MM.1S (cell line): ENCODE measurements around the gene ADAMTSL3.
A peak's percentile ranks its signal among the peaks of the same experiment; 100 is the strongest.

Experiments
- DNase-seq: peaks from one replicate; pipeline ENCODE4 v3.0.0-alpha.2; 2015
- H2AFZ ChIP-seq: fragments of 300-600 bp; sonication (generic); 2 replicates; pipeline ENCODE4 v1.6.0; 2016; ENCODE audit warnings: antibody characterized with exemption, low read length
- H3F3A ChIP-seq: fragments of 300-600 bp; sonication (generic); 2 replicates; pipeline ENCODE4 v1.6.1; 2016; ENCODE audit warnings: mild to moderate bottlenecking, antibody characterized with exemption, low read length, moderate library complexity, mixed read lengths; ENCODE audit not compliant: insufficient read depth
- H3K27ac ChIP-seq: fragments of 300-600 bp; sonication (generic); 2 replicates; pipeline ENCODE4 v1.5.1; 2016; ENCODE audit warnings: mild to moderate bottlenecking, low read length
- H3K27me3 ChIP-seq: fragments of 300-600 bp; sonication (generic); replicated peaks from 2 replicates; pipeline ENCODE4 v1.6.0; 2016; ENCODE audit warnings: low read length; ENCODE audit not compliant: insufficient read depth
- H3K36me3 ChIP-seq: fragments of 300-600 bp; sonication (generic); replicated peaks from 2 replicates; pipeline ENCODE4 v1.6.1; 2016; ENCODE audit warnings: mild to moderate bottlenecking, low read length, mixed read lengths; ENCODE audit not compliant: insufficient read depth
- H3K4me1 ChIP-seq: fragments of 300-600 bp; sonication (generic); 2 replicates; pipeline ENCODE4 v1.6.1; 2016; ENCODE audit warnings: low read length, mixed read lengths
- H3K4me2 ChIP-seq: fragments of 300-600 bp; sonication (generic); 2 replicates; pipeline ENCODE4 v1.6.0; 2016; ENCODE audit warnings: low read depth, low read length
- H3K4me3 ChIP-seq: fragments of 300-600 bp; sonication (generic); 2 replicates; pipeline ENCODE4 v1.5.1; 2016; ENCODE audit warnings: low read length, mixed read lengths
- H3K79me2 ChIP-seq: fragments of 300-600 bp; sonication (generic); 2 replicates; pipeline ENCODE4 v1.6.1; 2016; ENCODE audit warnings: mixed run types, low read length, mixed read lengths
- H3K9ac ChIP-seq: fragments of 300-600 bp; sonication (generic); 2 replicates; pipeline ENCODE4 v1.6.1; 2016; ENCODE audit warnings: low read length, mixed read lengths
- H3K9me2 ChIP-seq: fragments of 300-600 bp; sonication (generic); replicated peaks from 2 replicates; pipeline ENCODE4 v1.6.1; 2016; ENCODE audit warnings: mild to moderate bottlenecking, low read length, mixed read lengths; ENCODE audit not compliant: insufficient read depth
- H3K9me3 ChIP-seq: fragments of 300-600 bp; sonication (generic); replicated peaks from 2 replicates; pipeline ENCODE4 v1.6.1; 2016; ENCODE audit warnings: mild to moderate bottlenecking, low read length, mixed read lengths; ENCODE audit not compliant: insufficient read depth
- H4K20me1 ChIP-seq: fragments of 300-600 bp; sonication (generic); 2 replicates; pipeline ENCODE4 v1.6.1; 2016; ENCODE audit warnings: mild to moderate bottlenecking, low read length, moderate library complexity, mixed read lengths; ENCODE audit not compliant: insufficient read depth
- CTCF ChIP-seq: fragments of 300-600 bp; sonication (generic); IDR thresholded peaks from 2 replicates; pipeline ENCODE4 v1.5.1; 2016; ENCODE audit warnings: antibody characterized with exemption, low read length, mixed read lengths
- EZH2 ChIP-seq: fragments of 300-600 bp; sonication (generic); optimal IDR thresholded peaks from 2 replicates; pipeline ENCODE3; 2017; ENCODE audit warnings: low read depth, mild to moderate bottlenecking, antibody characterized with exemption, low read length, mixed read lengths
- EZH2phosphoT487 ChIP-seq: fragments of 300-600 bp; sonication (generic); IDR thresholded peaks from 2 replicates; pipeline ENCODE4 v1.6.1; 2018; ENCODE audit warnings: antibody characterized with exemption, low read length

Gene ADAMTSL3

GRCh38 chr15:83766339-83766738 is 112.4 kb downstream of the ADAMTSL3 start:
- H3K4me1 ChIP-seq, result no peaks in the 10 kb centered on the region
- H3K27ac ChIP-seq, result no peak overlapping the region
- no peaks in the 10 kb centered on the region for H3K27me3 ChIP-seq
- no peaks in the 10 kb centered on the region for H3F3A ChIP-seq
- H3K36me3 ChIP-seq, result no peaks in the 10 kb centered on the region
- no peaks in the 10 kb centered on the region for H3K9me3 ChIP-seq
- H3K9ac ChIP-seq, result no peak overlapping the region
- H3K79me2 ChIP-seq, result no peaks in the 10 kb centered on the region
- H2AFZ ChIP-seq, result no peak overlapping the region
- TF ChIP-seq CTCF (no peak), EZH2 (no peak), EZH2phosphoT487 (no peak)
- no peaks in the 10 kb centered on the region for H3K9me2 ChIP-seq
- no peak overlapping the region for H3K4me2 ChIP-seq
- no peaks in the 10 kb centered on the region for H4K20me1 ChIP-seq
- no peak for DNase-seq
- H3K4me3 ChIP-seq, result no peak overlapping the region

- Histone ChIP-seq H3K79me2 (no peaks in the 10 kb centered on the region), H3K4me1 (no peaks in the 10 kb centered on the region), H3K4me2 (no peak overlapping the region), H3K36me3 (no peaks in the 10 kb centered on the region), H3K9me3 (no peaks in the 10 kb centered on the region), H3K4me3 (no peak overlapping the region), H3K27me3 (no peaks in the 10 kb centered on the region), H3K9ac (no peak overlapping the region), H2AFZ (no peak overlapping the region), H4K20me1 (no peaks in the 10 kb centered on the region), H3F3A (no peaks in the 10 kb centered on the region), H3K9me2 (no peaks in the 10 kb centered on the region), H3K27ac (no peak overlapping the region)
- no peak for TF ChIP-seq EZH2
- no peak for TF ChIP-seq CTCF
- no peak for TF ChIP-seq EZH2phosphoT487
- DNase-seq, result no peak
Observed at GRCh38 chr15:83767741-83768140, 113.8 kb downstream of the ADAMTSL3 start.

GRCh38 chr15:83769411-83769999 is 115.6 kb downstream of the ADAMTSL3 start:
- no peak overlapping the region for H3K4me3 ChIP-seq
- no peaks in the 10 kb centered on the region for H4K20me1 ChIP-seq
- peak; percentile 12 for DNase-seq
- H3K36me3 ChIP-seq, result no peaks in the 10 kb centered on the region
- no peak overlapping the region for H3K9ac ChIP-seq
- H3K27ac ChIP-seq, result no peak overlapping the region
- H3K79me2 ChIP-seq, result no peaks in the 10 kb centered on the region
- H3F3A ChIP-seq, result no peaks in the 10 kb centered on the region
- H3K9me2 ChIP-seq, result no peaks in the 10 kb centered on the region
- H3K9me3 ChIP-seq, result no peaks in the 10 kb centered on the region
- no peaks in the 10 kb centered on the region for H3K27me3 ChIP-seq
- H3K4me2 ChIP-seq, result no peak overlapping the region
- TF ChIP-seq EZH2 (no peak), EZH2phosphoT487 (no peak), CTCF (no peak)
- H3K4me1 ChIP-seq, result no peaks in the 10 kb centered on the region
- no peak overlapping the region for H2AFZ ChIP-seq
